ENCODE data around the gene BRIP1. TPM values are rescaled to one million over a fixed set of nuclear protein-coding genes. Genes with fewer than 3 reads are reported as not detected.

Gene BRIP1
- total and polyA plus RNA-seq, 9 of the 15 experiments (the other 6 are each of a cell fraction or from before 2014, with no cell fraction given), result 2.4 to 17.5 (median 11.2) TPM

DNA sequence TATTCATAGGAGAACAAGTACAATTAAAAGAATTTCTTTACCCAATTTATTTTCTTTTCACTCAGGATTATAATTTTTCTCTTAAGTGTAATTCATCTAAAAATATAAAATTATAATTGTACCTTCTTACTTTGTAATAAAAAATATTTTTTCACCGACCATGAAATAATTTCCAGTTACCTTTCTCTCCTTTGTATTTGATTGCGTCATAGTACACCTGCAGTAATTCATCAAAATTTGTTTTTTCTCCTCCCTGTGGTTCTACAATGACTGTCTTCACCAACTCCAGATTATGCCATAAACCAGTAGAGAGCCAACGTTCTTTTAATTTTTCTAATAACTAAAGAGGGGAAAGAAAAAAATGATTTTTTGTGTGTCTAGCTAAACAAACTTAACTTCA lies 119.1 kb downstream of the BRIP1 start:
- no peak overlapping the region for H3K9ac ChIP-seq (ENCODE audit: insufficient read depth in 1 of 2, low read depth in 2 of 2, low read length in 2 of 2)
- no TSS peak for BruUV-seq (replicated peaks)
- FAIRE-seq (no peak), DNase-seq (ENCODE audit: extremely low read depth in 1 of 4, low spot score in 3 of 4) (no peak), ATAC-seq (no peak)
- no peaks in the 10 kb centered on the region for H3K9me1 ChIP-seq (ENCODE audit: control insufficient read depth, insufficient read depth, low read length)
- no peak overlapping the region for H3K4me3 ChIP-seq
- no peaks in the 10 kb centered on the region for H4K20me1 ChIP-seq (replicated peaks; ENCODE audit: control insufficient read depth, insufficient read depth, low read length)
- POLR2A ChIA-PET, result no interaction called here
- TF ChIP-seq, protein P1, sequence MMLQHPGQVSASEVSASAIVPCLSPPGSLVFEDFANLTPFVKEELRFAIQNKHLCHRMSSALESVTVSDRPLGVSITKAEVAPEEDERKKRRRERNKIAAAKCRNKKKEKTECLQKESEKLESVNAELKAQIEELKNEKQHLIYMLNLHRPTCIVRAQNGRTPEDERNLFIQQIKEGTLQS (IDR thresholded peaks at IDR 0.05), result 0 out of 2 replicates have a peak, but pooled peaks have one; percentile 12
- TF ChIP-seq, protein P1 (CRISPR knock-in tag; conservative IDR thresholded peaks at IDR 0.05), result no peak
- TF ChIP-seq ZC3H11A (IDR thresholded peaks at IDR 0.05; ENCODE audit: low read depth, low read length), result no peak
- TF ChIP-seq EHMT2 (IDR thresholded peaks at IDR 0.05), result no peak
- peak; percentile 80 for TF ChIP-seq CEBPB (tag; IDR thresholded peaks at IDR 0.05)
- no peak for TF ChIP-seq GABPB2 (CRISPR knock-in tag; conservative IDR thresholded peaks at IDR 0.05)
- no peak for TF ChIP-seq RFX7 (CRISPR knock-in tag; IDR thresholded peaks at IDR 0.05)
- TF ChIP-seq CEBPG (CRISPR knock-in tag; IDR thresholded peaks at IDR 0.05), result no peak
- peak; percentile 56 to 88 for TF ChIP-seq CEBPG (tag; conservative IDR thresholded peaks at IDR 0.05 in 1 of 2, IDR thresholded peaks at IDR 0.05 in 1 of 2)
- no peak overlapping the region for H3K4me2 ChIP-seq (ENCODE audit: insufficient read depth, low read length)
- H3K79me2 ChIP-seq (ENCODE audit: control insufficient read depth, insufficient read depth, low read length), result no peaks in the 10 kb centered on the region
- intact Hi-C loops (cut with micrococcal nuclease), result no loop called here
- H3K27ac ChIP-seq (ENCODE audit: extremely low read depth, low read depth, low read length), result no peak overlapping the region
- no peaks in the 10 kb centered on the region for H3K9me3 ChIP-seq (replicated peaks; ENCODE audit: control insufficient read depth, insufficient read depth, low read depth, low read length)
- no peaks in the 10 kb centered on the region for H3K4me1 ChIP-seq (replicated peaks in 1 of 2; ENCODE audit: control insufficient read depth in 2 of 2, insufficient read depth in 2 of 2, low read length in 2 of 2)
- peaks cover 1% of the 10 kb centered on the region; the same call in 1 of the 3 replicates for H3K36me3 ChIP-seq (ENCODE audit: control insufficient read depth, insufficient read depth, low read length)
- CTCF ChIA-PET (ENCODE audit: low intra/inter-chr PET ratio), result no interaction called here
- in situ Hi-C loops (cut with MboI), result no loop called here
- no peak overlapping the region for H2AFZ ChIP-seq (ENCODE audit: low read depth, low read length)
- H3K27me3 ChIP-seq (ENCODE audit: control insufficient read depth in 2 of 2, insufficient read depth in 2 of 2, low read length in 2 of 2), result no peaks in the 10 kb centered on the region
- WGBS (ENCODE audit: insufficient coverage, low coverage, missing lambda C conversion rate), result 95% methylated on average over 3 of the region's 3 CpGs
